Measurements from ENCODE around the gene SETD2.

Gene SETD2

GRCh38 chr3:46993986-46994385 lies 169.9 kb downstream of the SETD2 start:
- no peaks in the 10 kb centered on the region for H3K9me3 ChIP-seq (ENCODE audit: low read length)
- H3K36me3 ChIP-seq (ENCODE audit: insufficient read depth, low read length): no peaks in the 10 kb centered on the region
- no peaks in the 10 kb centered on the region for H3K27me3 ChIP-seq (ENCODE audit: control insufficient read depth in 1 of 2, insufficient read depth in 2 of 2, low read length in 2 of 2)
- no peak overlapping the region for H3K27ac ChIP-seq (ENCODE audit: low read depth, low read length)
- no peaks in the 10 kb centered on the region for H3K4me1 ChIP-seq (ENCODE audit: insufficient read depth, low read length)
- H3K4me3 ChIP-seq (ENCODE audit: low read depth in 1 of 2, low read length in 2 of 2): no peak overlapping the region
- no peak overlapping the region for H3K9ac ChIP-seq (ENCODE audit: low read length)

- H3K9me3 ChIP-seq (ENCODE audit: low read length): no peaks in the 10 kb centered on the region
- H3K36me3 ChIP-seq (ENCODE audit: insufficient read depth, low read length): no peaks in the 10 kb centered on the region
- no peaks in the 10 kb centered on the region for H3K4me1 ChIP-seq (ENCODE audit: insufficient read depth, low read length)
- no peaks in the 10 kb centered on the region for H3K27me3 ChIP-seq (ENCODE audit: control insufficient read depth in 1 of 2, insufficient read depth in 2 of 2, low read length in 2 of 2)
- no peak overlapping the region for H3K9ac ChIP-seq (ENCODE audit: low read length)
- H3K4me3 ChIP-seq (ENCODE audit: low read depth in 1 of 2, low read length in 2 of 2): no peak overlapping the region
- no peak overlapping the region for H3K27ac ChIP-seq (ENCODE audit: low read depth, low read length)
Measured at GRCh38 chr3:46993292-46993691, 170.6 kb downstream of the SETD2 start.

GRCh38 chr3:46992231-46992630 lies 171.7 kb downstream of the SETD2 start:
- Histone ChIP-seq H3K9me3 (ENCODE audit: low read length) (no peaks in the 10 kb centered on the region), H3K27me3 (ENCODE audit: control insufficient read depth in 1 of 2, insufficient read depth in 2 of 2, low read length in 2 of 2) (no peaks in the 10 kb centered on the region), H3K36me3 (ENCODE audit: insufficient read depth, low read length) (no peaks in the 10 kb centered on the region), H3K27ac (ENCODE audit: low read depth, low read length) (no peak overlapping the region), H3K4me1 (ENCODE audit: insufficient read depth, low read length) (peaks cover under 1% of the 10 kb centered on the region), H3K9ac (ENCODE audit: low read length) (no peak overlapping the region), H3K4me3 (ENCODE audit: low read depth in 1 of 2, low read length in 2 of 2) (no peak overlapping the region)

- H3K27me3 ChIP-seq (ENCODE audit: control insufficient read depth in 1 of 2, insufficient read depth in 2 of 2, low read length in 2 of 2): no peaks in the 10 kb centered on the region
- no peaks in the 10 kb centered on the region for H3K9me3 ChIP-seq (ENCODE audit: low read length)
- no peak overlapping the region for H3K9ac ChIP-seq (ENCODE audit: low read length)
- H3K4me3 ChIP-seq (ENCODE audit: low read depth in 1 of 2, low read length in 2 of 2): no peak overlapping the region
- H3K4me1 ChIP-seq (ENCODE audit: insufficient read depth, low read length): peaks cover 4% of the 10 kb centered on the region
- no peak overlapping the region for H3K27ac ChIP-seq (ENCODE audit: low read depth, low read length)
- H3K36me3 ChIP-seq (ENCODE audit: insufficient read depth, low read length): no peaks in the 10 kb centered on the region
Measured at GRCh38 chr3:46991406-46992165, 172.3 kb downstream of the SETD2 start.

DNA sequence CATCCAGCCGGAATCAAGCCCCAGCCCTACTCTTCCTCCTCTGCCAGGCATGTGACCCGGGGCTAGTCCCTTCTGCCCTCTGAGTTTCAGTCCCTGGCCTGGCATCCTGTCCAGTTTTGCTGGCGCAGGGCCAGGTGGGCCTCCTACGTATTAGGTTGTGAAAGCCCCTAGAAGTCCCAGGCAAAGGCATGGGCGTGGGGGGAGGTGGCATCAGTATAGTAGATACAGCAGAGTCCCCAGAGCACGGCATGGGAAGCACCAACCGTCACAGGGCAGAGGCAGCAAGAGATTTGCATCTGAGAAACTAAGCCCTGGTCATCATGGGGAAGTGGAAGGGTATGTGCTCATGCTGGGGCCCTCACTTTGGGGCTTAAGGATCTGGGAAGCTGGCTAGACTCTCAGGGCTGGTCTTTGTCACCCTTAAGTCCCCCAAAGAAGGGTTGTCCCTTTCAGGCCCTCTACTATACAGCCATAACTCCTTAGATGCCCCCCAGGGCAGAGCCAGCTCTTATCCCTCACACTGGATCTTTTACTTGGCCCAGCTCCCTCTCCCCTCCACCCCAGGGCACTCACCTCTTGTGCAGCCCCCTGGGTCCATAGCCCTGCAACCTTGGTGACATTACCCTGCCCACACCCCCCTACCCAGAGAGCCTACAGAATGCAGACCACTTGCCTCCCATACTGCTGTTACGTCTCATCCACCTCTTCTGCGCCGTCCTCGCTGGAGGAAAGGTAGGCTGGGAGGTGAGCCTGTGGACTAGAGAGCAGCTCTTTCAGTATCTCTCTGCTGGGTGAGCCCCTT lies 173.1 kb downstream of the SETD2 start:
- H3K36me3 ChIP-seq (ENCODE audit: insufficient read depth, low read length): no peaks in the 10 kb centered on the region
- H3K27me3 ChIP-seq (ENCODE audit: control insufficient read depth in 1 of 2, insufficient read depth in 2 of 2, low read length in 2 of 2): no peaks in the 10 kb centered on the region
- no peak overlapping the region for H3K4me3 ChIP-seq (ENCODE audit: low read depth in 1 of 2, low read length in 2 of 2)
- H3K9ac ChIP-seq (ENCODE audit: low read length): no peak overlapping the region
- no peak overlapping the region for H3K27ac ChIP-seq (ENCODE audit: low read depth, low read length)
- peaks cover 4% of the 10 kb centered on the region for H3K4me1 ChIP-seq (ENCODE audit: insufficient read depth, low read length)
- H3K9me3 ChIP-seq (ENCODE audit: low read length): no peaks in the 10 kb centered on the region

- Histone ChIP-seq H3K4me3 (ENCODE audit: low read depth in 1 of 2, low read length in 2 of 2) (no peak overlapping the region), H3K27ac (ENCODE audit: low read depth, low read length) (no peak overlapping the region), H3K9me3 (ENCODE audit: low read length) (no peaks in the 10 kb centered on the region), H3K27me3 (ENCODE audit: control insufficient read depth in 1 of 2, insufficient read depth in 2 of 2, low read length in 2 of 2) (no peaks in the 10 kb centered on the region), H3K9ac (ENCODE audit: low read length) (no peak overlapping the region), H3K36me3 (ENCODE audit: insufficient read depth, low read length) (no peaks in the 10 kb centered on the region), H3K4me1 (ENCODE audit: insufficient read depth, low read length) (peaks cover 4% of the 10 kb centered on the region)
Measured at GRCh38 chr3:46989146-46989810, 174.6 kb downstream of the SETD2 start.

GRCh38 chr3:46988616-46989015 lies 175.3 kb downstream of the SETD2 start:
- Histone ChIP-seq H3K9me3 (ENCODE audit: low read length) (no peaks in the 10 kb centered on the region), H3K9ac (ENCODE audit: low read length) (no peak overlapping the region), H3K4me3 (ENCODE audit: low read depth in 1 of 2, low read length in 2 of 2) (no peak overlapping the region), H3K27me3 (ENCODE audit: control insufficient read depth in 1 of 2, insufficient read depth in 2 of 2, low read length in 2 of 2) (no peaks in the 10 kb centered on the region), H3K4me1 (ENCODE audit: insufficient read depth, low read length) (peaks cover 4% of the 10 kb centered on the region), H3K36me3 (ENCODE audit: insufficient read depth, low read length) (no peaks in the 10 kb centered on the region), H3K27ac (ENCODE audit: low read depth, low read length) (no peak overlapping the region)

DNA sequence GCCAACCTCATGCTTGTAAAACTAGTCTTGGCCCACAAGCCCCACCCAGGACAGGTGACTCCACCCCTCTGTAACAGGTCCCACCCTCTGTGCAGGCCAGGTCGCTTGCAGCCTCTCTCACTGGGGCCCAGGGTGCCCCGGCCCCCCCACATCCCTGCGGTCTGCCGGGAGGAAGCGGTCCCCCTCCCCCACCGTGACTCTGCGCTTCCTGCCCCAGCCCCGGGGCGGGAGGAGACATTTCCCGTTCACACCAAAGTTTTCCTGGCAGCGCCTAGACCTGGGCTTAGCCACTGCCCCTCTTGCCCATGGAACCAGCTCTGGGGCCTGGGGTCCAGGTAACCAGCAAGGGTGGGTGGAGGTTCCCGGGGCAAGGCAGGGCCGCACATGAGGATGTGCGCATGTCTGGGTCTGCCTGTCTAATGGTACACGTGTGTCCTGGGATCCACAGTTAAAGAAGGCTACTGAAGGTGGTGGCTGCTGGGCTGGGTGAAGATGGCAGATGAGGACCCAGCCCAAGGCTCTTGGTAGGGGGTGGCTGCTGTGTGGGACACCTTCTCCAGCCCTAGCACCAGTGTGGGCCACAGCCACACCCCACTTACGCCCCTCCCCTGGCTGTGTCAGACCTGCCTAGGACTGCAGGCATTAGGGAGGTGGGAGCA lies 176.0 kb downstream of the SETD2 start:
- Histone ChIP-seq H3K9ac (ENCODE audit: low read length) (no peak overlapping the region), H3K27ac (ENCODE audit: low read depth, low read length) (no peak overlapping the region), H3K4me3 (ENCODE audit: low read depth in 1 of 2, low read length in 2 of 2) (no peak overlapping the region), H3K27me3 (ENCODE audit: control insufficient read depth in 1 of 2, insufficient read depth in 2 of 2, low read length in 2 of 2) (no peaks in the 10 kb centered on the region), H3K4me1 (ENCODE audit: insufficient read depth, low read length) (peaks cover 4% of the 10 kb centered on the region), H3K9me3 (ENCODE audit: low read length) (no peaks in the 10 kb centered on the region), H3K36me3 (ENCODE audit: insufficient read depth, low read length) (no peaks in the 10 kb centered on the region)

- no peak overlapping the region for H3K27ac ChIP-seq (ENCODE audit: low read depth, low read length)
- H3K4me1 ChIP-seq (ENCODE audit: insufficient read depth, low read length): peaks cover 4% of the 10 kb centered on the region
Measured at GRCh38 chr3:46987319-46987742, 176.6 kb downstream of the SETD2 start.

GRCh38 chr3:46986782-46987310 lies 177.1 kb downstream of the SETD2 start:
- H3K27me3 ChIP-seq (ENCODE audit: control insufficient read depth in 1 of 2, insufficient read depth in 2 of 2, low read length in 2 of 2): no peaks in the 10 kb centered on the region
- peaks cover 5% of the 10 kb centered on the region for H3K4me1 ChIP-seq (ENCODE audit: insufficient read depth, low read length)
- H3K36me3 ChIP-seq (ENCODE audit: insufficient read depth, low read length): no peaks in the 10 kb centered on the region
- no peak overlapping the region for H3K27ac ChIP-seq (ENCODE audit: low read depth, low read length)
- H3K4me3 ChIP-seq (ENCODE audit: low read depth in 1 of 2, low read length in 2 of 2): no peak overlapping the region
- H3K9me3 ChIP-seq (ENCODE audit: low read length): no peaks in the 10 kb centered on the region
- H3K9ac ChIP-seq (ENCODE audit: low read length): no peak overlapping the region

More at GRCh38 chr3:46987319-46987742, 176.6 kb downstream of the SETD2 start:
- no peak overlapping the region for H3K9ac ChIP-seq (ENCODE audit: low read length)
- no peaks in the 10 kb centered on the region for H3K9me3 ChIP-seq (ENCODE audit: low read length)
- H3K27me3 ChIP-seq (ENCODE audit: control insufficient read depth in 1 of 2, insufficient read depth in 2 of 2, low read length in 2 of 2): no peaks in the 10 kb centered on the region
- no peak overlapping the region for H3K4me3 ChIP-seq (ENCODE audit: low read depth in 1 of 2, low read length in 2 of 2)
- no peaks in the 10 kb centered on the region for H3K36me3 ChIP-seq (ENCODE audit: insufficient read depth, low read length)

Data from muscle layer of colon (tissue), 2 donors.